GM18868 (cell line): ENCODE data around the gene OPN3.

Experiments used
- ATAC-seq: cut with Tn5 transposase; IDR thresholded peaks from one replicate; pipeline ENCODE4 v1.9.1; 2021; ENCODE audit warnings: mild to moderate bottlenecking, moderate library complexity; ENCODE audit not compliant: unreplicated experiment

Gene OPN3

GRCh38 chr1:241622669-241623068 lies 17.5 kb downstream of the OPN3 start:
- no peak for ATAC-seq

- ATAC-seq: no peak
Observed at GRCh38 chr1:241617426-241617825, 22.7 kb downstream of the OPN3 start.

- ATAC-seq: no peak
Observed at GRCh38 chr1:241615043-241615974, 24.9 kb downstream of the OPN3 start.

GRCh38 chr1:241614572-241614971 lies 25.6 kb downstream of the OPN3 start:
- no peak for ATAC-seq

- no peak for ATAC-seq
Observed at GRCh38 chr1:241614144-241614543, 26.0 kb downstream of the OPN3 start.

GRCh38 chr1:241612533-241613477 lies 27.4 kb downstream of the OPN3 start:
- no peak for ATAC-seq

GRCh38 chr1:241611736-241612135 lies 28.4 kb downstream of the OPN3 start:
- no peak for ATAC-seq

GRCh38 chr1:241611063-241611462 lies 29.1 kb downstream of the OPN3 start:
- peak; percentile 82 for ATAC-seq

- ATAC-seq: no peak
Observed at GRCh38 chr1:241610056-241610815, 29.9 kb downstream of the OPN3 start.

- peak; percentile 52 for ATAC-seq
Observed at GRCh38 chr1:241608379-241609033, 31.7 kb downstream of the OPN3 start.

- ATAC-seq: no peak
Observed at GRCh38 chr1:241607497-241607896, 32.7 kb downstream of the OPN3 start.

GRCh38 chr1:241606544-241606943 lies 33.6 kb downstream of the OPN3 start:
- ATAC-seq: no peak

- no peak for ATAC-seq
Observed at GRCh38 chr1:241605146-241605805, 34.9 kb downstream of the OPN3 start.

GRCh38 chr1:241603731-241604245 lies 36.4 kb downstream of the OPN3 start:
- no peak for ATAC-seq

GRCh38 chr1:241600496-241600901 lies 39.7 kb downstream of the OPN3 start:
- ATAC-seq: peak; percentile 87

GRCh38 chr1:241598249-241598648 lies 41.9 kb downstream of the OPN3 start:
- peak; percentile 28 for ATAC-seq

GRCh38 chr1:241596633-241597032 lies 43.5 kb downstream of the OPN3 start:
- ATAC-seq: peak; percentile 30

- no peak for ATAC-seq
Observed at GRCh38 chr1:241593186-241593585, 47.0 kb downstream of the OPN3 start.

- peak; percentile 88 for ATAC-seq
Observed at GRCh38 chr1:241592273-241592958, 47.8 kb downstream of the OPN3 start.
